GM12892 (cell line): ENCODE measurements around the gene BLID.

Experiments
- DNase-seq: peaks from one replicate; pipeline ENCODE4 v3.0.0; 2011; ENCODE audit not compliant: insufficient read length
- FAIRE-seq: peaks from 2 replicates; lab custom pipeline; 2011; peaks lifted over from hg19 to GRCh38; lab: Jason Lieb, UNC
- POLR2A ChIP-seq: IDR thresholded peaks from 2 replicates; pipeline ENCODE4 v1.6.1; 2011; ENCODE audit warnings: low read depth, low read length, control low read depth
- POLR2AphosphoS5 ChIP-seq: IDR thresholded peaks from 2 replicates; pipeline ENCODE4 v1.6.1; 2011; ENCODE audit warnings: low read depth, low read length, control low read depth
- TAF1 ChIP-seq: IDR thresholded peaks from 2 replicates; pipeline ENCODE4 v1.6.1; 2011; ENCODE audit warnings: low read depth, mild to moderate bottlenecking, control low read depth, low read length, borderline replicate concordance

The BLID gene

DNA sequence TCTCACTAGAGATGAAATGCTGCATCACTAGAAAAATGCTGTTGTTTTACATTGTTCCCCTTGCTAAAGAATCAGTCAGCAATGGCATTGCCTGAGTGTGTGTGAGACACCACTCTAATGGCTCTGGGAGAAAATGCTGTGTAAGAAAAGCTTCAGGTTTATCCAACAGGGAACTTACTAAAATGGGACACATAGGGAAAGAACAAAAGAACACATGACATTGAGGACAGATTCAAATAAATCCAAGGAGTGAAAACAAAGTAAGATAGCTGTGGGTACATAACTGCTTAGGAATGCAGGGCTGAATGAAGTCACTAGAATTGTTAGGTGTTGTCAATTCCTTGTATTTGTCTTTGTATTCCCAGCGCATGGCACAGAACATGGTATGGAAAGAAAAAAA lies 24.2 kb downstream of the BLID start:
- TF ChIP-seq POLR2AphosphoS5, result no peak
- TF ChIP-seq POLR2A, result no peak
- no peak for TF ChIP-seq TAF1
- no peak for FAIRE-seq
- no peak for DNase-seq

DNA sequence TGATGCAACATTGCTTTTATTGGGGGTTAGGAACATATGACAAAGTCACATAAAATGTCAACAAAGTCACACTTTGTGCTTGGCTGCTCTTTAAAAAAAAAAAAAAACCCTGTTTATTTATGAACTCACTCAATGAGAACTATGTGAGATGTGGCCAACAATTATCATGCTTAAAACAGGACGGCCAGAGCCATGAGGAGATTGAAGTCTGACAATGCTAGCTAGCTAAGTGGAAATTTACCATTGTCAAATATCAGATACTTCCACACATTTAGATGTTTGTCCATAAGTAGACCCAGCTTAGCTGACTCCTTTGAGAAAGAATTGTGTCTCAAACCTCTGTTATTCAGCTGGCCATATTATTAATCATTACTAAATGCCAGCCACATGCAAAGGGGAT lies 26.9 kb downstream of the BLID start:
- FAIRE-seq, result no peak
- no peak for TF ChIP-seq POLR2A
- no peak for TF ChIP-seq POLR2AphosphoS5
- no peak for TF ChIP-seq TAF1
- DNase-seq, result no peak

- FAIRE-seq (no peak), DNase-seq (no peak)
- TF ChIP-seq POLR2AphosphoS5, result no peak
- TF ChIP-seq POLR2A, result no peak
- TF ChIP-seq TAF1, result no peak
Observed at GRCh38 chr11:122085712-122086111, 30.3 kb downstream of the BLID start.

GRCh38 chr11:122085264-122085663 lies 30.8 kb downstream of the BLID start:
- DNase-seq, result no peak
- TF ChIP-seq POLR2A (no peak), TAF1 (no peak), POLR2AphosphoS5 (no peak)
- no peak for FAIRE-seq

DNA sequence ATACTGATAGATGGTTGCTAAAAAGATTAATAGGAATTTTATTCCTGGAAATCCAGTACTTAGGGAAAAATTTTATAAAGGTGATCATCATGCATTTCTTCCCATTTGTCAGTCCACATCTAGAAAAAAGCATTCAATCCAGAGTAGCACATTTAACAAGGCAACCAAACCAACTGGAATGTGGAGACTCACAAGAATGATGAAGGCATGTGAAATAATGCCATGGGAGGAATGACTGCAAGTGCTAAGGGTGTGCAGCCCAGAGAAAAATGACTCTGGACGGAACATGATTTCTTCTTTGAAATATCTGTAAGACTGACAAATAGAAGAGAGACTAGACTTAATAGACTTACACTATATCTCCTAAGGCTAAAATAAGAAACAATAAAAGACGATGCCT lies 33.8 kb downstream of the BLID start:
- no peak for DNase-seq
- TF ChIP-seq POLR2A, result no peak
- no peak for TF ChIP-seq TAF1
- no peak for TF ChIP-seq POLR2AphosphoS5
- no peak for FAIRE-seq

DNA sequence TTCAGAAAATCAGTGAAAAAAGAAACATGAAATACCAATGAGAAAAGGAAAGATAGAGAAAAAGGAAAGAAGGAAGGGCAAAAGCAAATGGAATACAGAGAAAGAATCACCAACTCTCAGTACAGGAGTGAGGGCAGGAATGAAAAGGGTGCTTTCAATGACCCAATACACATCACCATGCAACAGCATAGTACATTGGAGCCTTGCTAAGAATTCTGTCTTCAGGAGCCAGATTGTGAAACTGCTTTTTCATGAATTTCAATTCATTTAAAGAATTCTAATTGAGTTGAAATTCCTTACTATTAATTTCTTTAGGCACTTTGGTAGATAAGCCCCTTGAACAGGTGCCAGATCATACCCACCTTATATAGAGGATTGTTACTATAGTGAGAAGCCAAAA lies 34.9 kb downstream of the BLID start:
- no peak for TF ChIP-seq TAF1
- TF ChIP-seq POLR2A, result no peak
- no peak for TF ChIP-seq POLR2AphosphoS5
- FAIRE-seq, result no peak
- no peak for DNase-seq

GRCh38 chr11:122077459-122077858 lies 38.6 kb downstream of the BLID start:
- FAIRE-seq, result no peak
- TF ChIP-seq POLR2AphosphoS5 (no peak), TAF1 (no peak), POLR2A (no peak)
- no peak for DNase-seq

- DNase-seq (no peak), FAIRE-seq (no peak)
- TF ChIP-seq TAF1 (no peak), POLR2A (no peak), POLR2AphosphoS5 (no peak)
Observed at GRCh38 chr11:122076512-122077120, 39.4 kb downstream of the BLID start.

DNA sequence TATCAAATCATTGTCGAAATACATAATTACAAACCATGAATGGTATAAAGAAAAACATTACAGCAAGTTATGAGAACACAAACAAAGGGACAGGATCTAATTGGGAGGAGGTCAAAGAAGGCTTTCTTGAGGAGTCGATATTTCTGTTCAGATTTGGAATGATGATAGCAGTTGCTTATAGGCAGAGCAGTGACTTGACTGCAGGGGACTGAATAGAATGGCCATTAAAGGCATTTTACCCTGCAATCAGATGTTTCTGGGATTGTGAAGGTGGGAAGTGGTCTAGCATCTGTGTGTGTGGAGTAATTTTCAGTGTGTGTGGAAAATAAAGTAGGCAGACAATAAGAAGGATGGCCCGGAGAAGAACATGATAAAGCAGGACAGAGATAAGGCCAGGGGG lies 41.0 kb downstream of the BLID start:
- TF ChIP-seq POLR2A (no peak), POLR2AphosphoS5 (no peak), TAF1 (no peak)
- DNase-seq (no peak), FAIRE-seq (no peak)

- no peak for TF ChIP-seq POLR2A
- no peak for TF ChIP-seq POLR2AphosphoS5
- TF ChIP-seq TAF1, result no peak
- FAIRE-seq (no peak), DNase-seq (no peak)
Observed at GRCh38 chr11:122074022-122074421, 42.0 kb downstream of the BLID start.

DNA sequence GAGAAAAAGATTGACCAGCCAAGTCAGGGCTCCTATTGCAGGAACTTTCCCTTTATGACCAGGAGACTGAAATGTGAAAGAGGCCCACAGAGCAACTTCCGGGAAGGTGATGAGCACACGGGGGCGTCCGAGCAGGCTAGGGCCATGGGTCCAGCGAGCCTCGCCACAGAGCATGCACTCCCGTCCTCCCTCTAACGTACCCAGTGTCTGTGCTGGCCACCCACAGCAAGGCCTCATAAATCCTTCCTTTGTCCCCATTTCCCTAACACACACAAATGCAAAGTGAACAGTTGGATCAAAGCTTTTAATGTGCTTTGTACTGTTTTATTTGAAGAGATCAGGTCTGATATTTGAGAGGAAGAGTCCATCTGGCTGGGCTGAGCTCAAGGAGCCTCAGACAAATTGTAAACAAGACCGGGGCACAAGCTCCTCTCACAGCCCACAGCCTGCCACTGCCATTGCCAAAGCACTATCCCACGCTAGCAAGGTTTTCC lies 44.3 kb downstream of the BLID start:
- TF ChIP-seq POLR2AphosphoS5 (no peak), POLR2A (no peak), TAF1 (no peak)
- DNase-seq (no peak), FAIRE-seq (no peak)

DNA sequence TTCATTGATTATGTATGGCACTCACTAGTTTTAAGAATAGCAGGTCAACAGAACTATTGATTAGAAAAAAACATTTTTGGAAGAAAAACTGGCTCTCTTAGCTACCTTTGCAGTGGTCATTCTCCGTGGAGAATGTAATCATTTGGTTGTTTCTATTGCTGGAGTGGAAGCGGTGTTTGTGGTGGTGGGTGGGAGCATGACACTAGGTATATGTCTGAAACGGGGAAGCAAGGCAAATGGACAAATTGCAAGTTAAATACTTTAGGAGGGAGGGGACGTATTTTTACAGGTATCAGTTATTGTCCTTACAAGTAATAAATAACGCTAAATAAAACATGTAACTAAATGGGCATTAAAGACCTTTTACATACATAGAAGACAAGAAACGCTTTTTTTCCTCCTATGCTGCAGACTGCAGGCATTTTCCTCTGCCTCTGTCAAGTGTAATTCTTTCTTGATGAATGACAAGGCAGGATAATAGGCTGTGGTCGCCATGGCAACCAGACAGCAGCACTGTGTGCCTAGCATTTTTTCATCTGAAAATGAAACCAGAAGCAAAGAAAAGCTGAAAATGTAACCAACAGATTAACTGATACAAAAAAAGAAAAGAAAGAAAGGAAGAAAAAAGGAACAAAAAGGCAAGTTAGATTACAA lies 46.2 kb downstream of the BLID start:
- TF ChIP-seq POLR2AphosphoS5 (no peak), POLR2A (no peak), TAF1 (no peak)
- FAIRE-seq (no peak), DNase-seq (no peak)
